ENCODE results near the gene ELAVL2.

GRCh38 chr9:23733495-23734078, 92.5 kb downstream of the ELAVL2 start:
- TF ChIP-seq EZH2phosphoT487 (IDR thresholded peaks at IDR 0.05; ENCODE audit: low read length) = no peak
- TF ChIP-seq EZH2 (optimal IDR thresholded peaks at IDR 0.05; ENCODE audit: low read depth, low read length) = no peak
